ENCODE measurements around the gene ACER1. TPM values are rescaled to one million over a fixed set of nuclear protein-coding genes. Genes with fewer than 3 reads are reported as not detected.
A peak's percentile ranks its signal among the peaks of the same experiment; 100 is the strongest.

Gene ACER1
- total RNA-seq (2014; rRNA removed; shearing (Covaris generic)), result not detected in 2 replicates

- DNase-seq, result no peak
- Histone ChIP-seq H3K36me3 (no peaks in the 10 kb centered on the region), H3K4me1 (no peaks in the 10 kb centered on the region), H3K27me3 (no peaks in the 10 kb centered on the region), H3K9me3 (replicated peaks) (no peaks in the 10 kb centered on the region), H3K27ac (no peak within 1 kb of the TSS), H3K4me3 (no peak within 1 kb of the TSS)
Observed at GRCh38 chr19:6333439-6333838, at the start of gene ACER1. Gene ACER1, minus strand, starts transcription at chr19:6333612. Its CDS starts 61 bp downstream, at chr19:6333551.

- H3K27ac ChIP-seq, result no peak overlapping the region
- peaks cover 46% of the 10 kb centered on the region for H3K36me3 ChIP-seq
- no peaks in the 10 kb centered on the region for H3K9me3 ChIP-seq (replicated peaks)
- no peak overlapping the region for H3K4me3 ChIP-seq
- no peak for DNase-seq
- H3K4me1 ChIP-seq, result no peaks in the 10 kb centered on the region
- H3K27me3 ChIP-seq, result no peaks in the 10 kb centered on the region
Observed at GRCh38 chr19:6383188-6383587, 49.8 kb upstream of the ACER1 start.

- Histone ChIP-seq H3K27me3 (no peaks in the 10 kb centered on the region), H3K9me3 (replicated peaks) (no peaks in the 10 kb centered on the region), H3K27ac (no peak overlapping the region), H3K36me3 (peaks cover 43% of the 10 kb centered on the region), H3K4me3 (no peak overlapping the region), H3K4me1 (no peaks in the 10 kb centered on the region)
- DNase-seq, result no peak
Observed at GRCh38 chr19:6381030-6381750, 47.8 kb upstream of the ACER1 start.

- Histone ChIP-seq H3K27me3 (no peaks in the 10 kb centered on the region), H3K36me3 (peaks cover 40% of the 10 kb centered on the region), H3K9me3 (replicated peaks) (no peaks in the 10 kb centered on the region), H3K4me3 (no peak overlapping the region), H3K27ac (no peak overlapping the region), H3K4me1 (no peaks in the 10 kb centered on the region)
- no peak for DNase-seq
Observed at GRCh38 chr19:6379744-6380143, 46.3 kb upstream of the ACER1 start.

GRCh38 chr19:6378486-6378885 lies 45.1 kb upstream of the ACER1 start:
- Histone ChIP-seq H3K4me3 (no peak overlapping the region), H3K27ac (no peak overlapping the region), H3K27me3 (no peaks in the 10 kb centered on the region), H3K9me3 (replicated peaks) (no peaks in the 10 kb centered on the region), H3K4me1 (peaks cover 6% of the 10 kb centered on the region; the same call in 1 of the 2 replicates), H3K36me3 (peaks cover 40% of the 10 kb centered on the region)
- no peak for DNase-seq

GRCh38 chr19:6378041-6378440 lies 44.6 kb upstream of the ACER1 start:
- Histone ChIP-seq H3K27me3 (no peaks in the 10 kb centered on the region), H3K9me3 (replicated peaks) (no peaks in the 10 kb centered on the region), H3K36me3 (peaks cover 36% of the 10 kb centered on the region), H3K4me3 (no peak overlapping the region), H3K27ac (no peak overlapping the region), H3K4me1 (peaks cover 6% of the 10 kb centered on the region; the same call in 1 of the 2 replicates)
- DNase-seq, result no peak

GRCh38 chr19:6376512-6377190 lies 43.2 kb upstream of the ACER1 start:
- no peak for DNase-seq
- H3K4me1 ChIP-seq, result peaks cover 6% of the 10 kb centered on the region; the same call in 1 of the 2 replicates
- H3K27ac ChIP-seq, result no peak overlapping the region
- no peaks in the 10 kb centered on the region for H3K27me3 ChIP-seq
- H3K4me3 ChIP-seq, result no peak overlapping the region
- H3K9me3 ChIP-seq (replicated peaks), result no peaks in the 10 kb centered on the region
- peaks cover 27% of the 10 kb centered on the region for H3K36me3 ChIP-seq

- no peak for DNase-seq
- Histone ChIP-seq H3K9me3 (replicated peaks) (no peaks in the 10 kb centered on the region), H3K4me1 (peaks cover 6% of the 10 kb centered on the region; the same call in 1 of the 2 replicates), H3K27ac (no peak within 1 kb of the TSS), H3K4me3 (no peak within 1 kb of the TSS), H3K27me3 (no peaks in the 10 kb centered on the region), H3K36me3 (peaks cover 16% of the 10 kb centered on the region)
Observed at GRCh38 chr19:6375411-6376010, 42.1 kb upstream of the ACER1 start, which contains the start of gene PSPN. Gene PSPN, minus strand, starts transcription at chr19:6375933. Its CDS starts 84 bp downstream, at chr19:6375849.

- H3K36me3 ChIP-seq, result peaks cover 9% of the 10 kb centered on the region
Observed at GRCh38 chr19:6374711-6375410, 41.4 kb upstream of the ACER1 start.

GRCh38 chr19:6374161-6374709 lies 40.8 kb upstream of the ACER1 start:
- Histone ChIP-seq H3K27ac (no peak overlapping the region), H3K9me3 (replicated peaks) (no peaks in the 10 kb centered on the region), H3K4me3 (peak overlapping the region; percentile 58), H3K27me3 (no peaks in the 10 kb centered on the region), H3K4me1 (peaks cover 6% of the 10 kb centered on the region; the same call in 1 of the 2 replicates), H3K36me3 (peaks cover 3% of the 10 kb centered on the region)
- no peak for DNase-seq

More at GRCh38 chr19:6374711-6375410, 41.4 kb upstream of the ACER1 start:
- Histone ChIP-seq H3K4me3 (no peak overlapping the region), H3K4me1 (peaks cover 6% of the 10 kb centered on the region; the same call in 1 of the 2 replicates), H3K27ac (no peak overlapping the region), H3K9me3 (replicated peaks) (no peaks in the 10 kb centered on the region), H3K27me3 (no peaks in the 10 kb centered on the region)
- DNase-seq, result no peak

GRCh38 chr19:6373813-6374108 lies 40.3 kb upstream of the ACER1 start:
- 0 out of 2 replicates have a peak, but pooled peaks cover 4% of the 10 kb centered on the region for H3K36me3 ChIP-seq
- no peaks in the 10 kb centered on the region for H3K27me3 ChIP-seq
- DNase-seq, result no peak
- H3K9me3 ChIP-seq (replicated peaks), result no peaks in the 10 kb centered on the region
- H3K27ac ChIP-seq, result peak overlapping the region; percentile 29; the same call in 1 of the 2 replicates
- H3K4me3 ChIP-seq, result peak overlapping the region; percentile 58
- H3K4me1 ChIP-seq, result peaks cover 6% of the 10 kb centered on the region; the same call in 1 of the 2 replicates

- peak; percentile 98 to 99 for DNase-seq
- H3K4me1 ChIP-seq, result peaks cover 6% of the 10 kb centered on the region; the same call in 1 of the 2 replicates
- H3K9me3 ChIP-seq (replicated peaks), result no peaks in the 10 kb centered on the region
- H3K4me3 ChIP-seq, result peak overlapping the region; percentile 92
- H3K27ac ChIP-seq, result peak overlapping the region; percentile 84
- H3K36me3 ChIP-seq, result peaks cover 6% of the 10 kb centered on the region; the same call in 1 of the 2 replicates
- H3K27me3 ChIP-seq, result no peaks in the 10 kb centered on the region
Observed at GRCh38 chr19:6373096-6373812, 39.8 kb upstream of the ACER1 start.

GRCh38 chr19:6372594-6373095 lies 39.2 kb upstream of the ACER1 start, which contains the start of gene ALKBH7:
Gene ALKBH7, plus strand, starts transcription at chr19:6372794. Its CDS starts 27 bp downstream, at chr19:6372821.
- Histone ChIP-seq H3K36me3 (peaks cover 6% of the 10 kb centered on the region; the same call in 1 of the 2 replicates), H3K4me3 (peak within 1 kb of the TSS; percentile 92), H3K27ac (peak within 1 kb of the TSS; percentile 84), H3K4me1 (peaks cover 6% of the 10 kb centered on the region; the same call in 1 of the 2 replicates), H3K9me3 (replicated peaks) (no peaks in the 10 kb centered on the region), H3K27me3 (no peaks in the 10 kb centered on the region)
- peak; percentile 99 to 100 for DNase-seq

Data from SJCRH30 (cell line).